ENCODE results near the gene INTS13. TPM values are rescaled to one million over a fixed set of nuclear protein-coding genes. Genes with fewer than 3 reads are reported as not detected.
"Not testable (repeated sequence)": the region's sequence is repeated elsewhere in the genome, so short reads cannot be mapped to it uniquely, and the experiment has no call there.

INTS13 gene
- total and polyA plus RNA-seq, 2 of the 4 experiments (the other 2 are of a cell fraction): 9.9 to 31.9 TPM

DNA sequence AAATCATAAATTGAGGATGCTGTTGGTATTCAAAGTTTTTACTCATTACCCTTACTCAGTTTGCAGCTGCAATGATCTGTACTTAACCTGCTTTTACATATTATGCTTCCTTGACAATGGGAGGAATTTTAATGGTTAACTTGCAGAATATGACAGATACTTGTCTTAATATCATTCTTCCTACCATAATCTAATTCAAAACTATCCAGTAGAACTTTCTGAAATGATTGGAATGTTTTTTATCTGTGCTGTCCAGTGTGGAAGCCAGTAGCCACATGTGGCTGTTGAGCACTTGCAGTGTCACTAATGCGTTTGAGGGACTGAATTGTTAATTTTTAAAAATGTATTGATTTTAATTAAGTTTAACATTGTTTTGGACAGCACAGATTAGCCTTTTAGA, 24.0 kb upstream of the INTS13 start:
- Histone ChIP-seq H3K9me3 (ENCODE audit: control insufficient read depth, insufficient read depth, low read length) (no peaks in the 10 kb centered on the region), H3K4me2 (ENCODE audit: low read depth, low read length) (no peak overlapping the region), H3K9ac (ENCODE audit: low read depth, low read length) (no peak overlapping the region), H2BK5ac (ENCODE audit: low read depth, low read length, poor library complexity, severe bottlenecking) (no peak overlapping the region), H3K18ac (ENCODE audit: low read depth, low read length) (no peak overlapping the region), H3K4me1 (ENCODE audit: control insufficient read depth, insufficient read depth, low read length) (no peaks in the 10 kb centered on the region), H3K4me3 (ENCODE audit: insufficient read depth, low read depth, low read length) (no peak overlapping the region), H4K5ac (ENCODE audit: low read depth, low read length) (no peak overlapping the region), H3K4ac (ENCODE audit: low read depth, low read length) (no peak overlapping the region), H3K27ac (ENCODE audit: insufficient read depth, low read length) (no peak overlapping the region), H2AK5ac (ENCODE audit: low read depth, low read length) (no peak overlapping the region), H2BK20ac (ENCODE audit: low read depth, low read length) (no peak overlapping the region), H3K79me1 (ENCODE audit: low read depth in 1 of 2, low read length in 2 of 2) (peaks cover 3% of the 10 kb centered on the region in 2 experiments; a peak in 1 of 4 replicates), H3K23ac (ENCODE audit: low read depth, low read length) (no peak overlapping the region), H3K56ac (ENCODE audit: extremely low read depth, insufficient read depth, low read length) (no peak overlapping the region), H4K20me1 (ENCODE audit: insufficient read depth, low read length) (no peaks in the 10 kb centered on the region), H3K27me3 (ENCODE audit: control insufficient read depth, insufficient read depth, low read length) (no peaks in the 10 kb centered on the region), H2AK9ac (replicated peaks; ENCODE audit: low read depth, low read length, poor library complexity) (no peak overlapping the region), H2BK120ac (ENCODE audit: low read depth, low read length) (no peak overlapping the region), H3K36me3 (ENCODE audit: control insufficient read depth, insufficient read depth, low read length) (peaks cover 13% of the 10 kb centered on the region), H4K91ac (ENCODE audit: insufficient read depth, low read depth, low read length) (no peak overlapping the region), H2BK15ac (ENCODE audit: low read depth, low read length) (no peak overlapping the region), H3K9me1 (ENCODE audit: insufficient read depth, low read length) (no peaks in the 10 kb centered on the region), H4K8ac (ENCODE audit: low read depth in 2 of 2, low read length in 2 of 2) (no peak overlapping the region), H2AFZ (replicated peaks; ENCODE audit: low read length, poor library complexity) (no peak overlapping the region), H3K14ac (replicated peaks; ENCODE audit: low read depth, low read length) (no peak overlapping the region)
- ChIA-PET CTCF (no interaction called here), POLR2A (ENCODE audit: unreplicated experiment) (no interaction called here)
- dilution Hi-C loops (cut with HindIII; ENCODE audit: low sequenced_read_pairs, unreplicated experiment): no loop called here
- BruUV-seq (replicated peaks): no TSS peak
- TF ChIP-seq BHLHE40 (IDR thresholded peaks at IDR 0.05; ENCODE audit: low read depth, low read length) (no peak), MXI1 (IDR thresholded peaks at IDR 0.05; ENCODE audit: borderline replicate concordance, low read depth, low read length) (no peak), RAD21 (IDR thresholded peaks at IDR 0.05; ENCODE audit: low read length) (no peak), FOS (IDR thresholded peaks at IDR 0.05; ENCODE audit: low read depth, low read length) (no peak), MAFK (IDR thresholded peaks at IDR 0.05; ENCODE audit: low read depth, low read length) (no peak)
- TF ChIP-seq, protein P1, sequence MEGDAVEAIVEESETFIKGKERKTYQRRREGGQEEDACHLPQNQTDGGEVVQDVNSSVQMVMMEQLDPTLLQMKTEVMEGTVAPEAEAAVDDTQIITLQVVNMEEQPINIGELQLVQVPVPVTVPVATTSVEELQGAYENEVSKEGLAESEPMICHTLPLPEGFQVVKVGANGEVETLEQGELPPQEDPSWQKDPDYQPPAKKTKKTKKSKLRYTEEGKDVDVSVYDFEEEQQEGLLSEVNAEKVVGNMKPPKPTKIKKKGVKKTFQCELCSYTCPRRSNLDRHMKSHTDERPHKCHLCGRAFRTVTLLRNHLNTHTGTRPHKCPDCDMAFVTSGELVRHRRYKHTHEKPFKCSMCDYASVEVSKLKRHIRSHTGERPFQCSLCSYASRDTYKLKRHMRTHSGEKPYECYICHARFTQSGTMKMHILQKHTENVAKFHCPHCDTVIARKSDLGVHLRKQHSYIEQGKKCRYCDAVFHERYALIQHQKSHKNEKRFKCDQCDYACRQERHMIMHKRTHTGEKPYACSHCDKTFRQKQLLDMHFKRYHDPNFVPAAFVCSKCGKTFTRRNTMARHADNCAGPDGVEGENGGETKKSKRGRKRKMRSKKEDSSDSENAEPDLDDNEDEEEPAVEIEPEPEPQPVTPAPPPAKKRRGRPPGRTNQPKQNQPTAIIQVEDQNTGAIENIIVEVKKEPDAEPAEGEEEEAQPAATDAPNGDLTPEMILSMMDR (conservative IDR thresholded peaks at IDR 0.05; ENCODE audit: low read depth, low read length): no peak
- in situ Hi-C loops (cut with MboI; ENCODE audit: low sequenced_read_pairs): no loop called here
- ATAC-seq (ENCODE audit: low read depth) (no peak), DNase-seq (no peak)
- intact Hi-C loops (cut with micrococcal nuclease): loop anchor here (5.0 kb wide), 1 partner anchor 40 kb away; no protein-coding TSS in a partner anchor
- WGBS, 2 experiments (ENCODE audit: extremely low coverage in 2 of 2, insufficient read length in 1 of 2): 86% methylated on average over 1 of the region's 1 CpG; no CpG with 5 or more reads in 1 of the 2 experiments

DNA sequence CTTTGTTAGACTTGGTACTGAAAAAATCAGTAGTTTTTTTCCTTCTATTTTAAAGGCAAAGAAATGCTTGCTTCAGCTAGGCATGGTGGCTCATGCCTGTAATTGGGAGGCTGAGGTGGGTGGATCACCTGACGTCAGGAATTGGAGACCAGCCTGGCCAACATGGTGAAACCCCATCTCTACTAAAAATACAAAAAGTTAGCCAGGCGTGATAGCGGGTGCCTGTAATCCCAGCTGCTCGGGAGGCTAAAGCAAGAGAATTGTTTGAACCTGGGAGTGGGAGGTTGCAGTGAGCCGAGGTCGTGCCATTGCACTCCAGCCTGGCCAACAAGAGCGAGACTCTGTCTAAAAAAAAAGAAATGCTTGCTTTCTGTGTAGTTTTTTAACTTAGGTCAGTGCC, 23.6 kb upstream of the INTS13 start:
- H2AK9ac ChIP-seq (replicated peaks; ENCODE audit: low read depth, low read length, poor library complexity); H3K23ac ChIP-seq (ENCODE audit: low read depth, low read length); H2AFZ ChIP-seq (replicated peaks; ENCODE audit: low read length, poor library complexity); H3K9me3 ChIP-seq (ENCODE audit: control insufficient read depth, insufficient read depth, low read length); H4K5ac ChIP-seq (ENCODE audit: low read depth, low read length); H2BK5ac ChIP-seq (ENCODE audit: low read depth, low read length, poor library complexity, severe bottlenecking); H4K20me1 ChIP-seq (ENCODE audit: insufficient read depth, low read length); H3K14ac ChIP-seq (replicated peaks; ENCODE audit: low read depth, low read length); H3K27ac ChIP-seq (ENCODE audit: insufficient read depth, low read length); H3K9me1 ChIP-seq (ENCODE audit: insufficient read depth, low read length); H4K8ac ChIP-seq (ENCODE audit: low read depth in 2 of 2, low read length in 2 of 2); H3K4me2 ChIP-seq (ENCODE audit: low read depth, low read length); dilution Hi-C loops (cut with HindIII; ENCODE audit: low sequenced_read_pairs, unreplicated experiment); H4K91ac ChIP-seq (ENCODE audit: insufficient read depth, low read depth, low read length); H2AK5ac ChIP-seq (ENCODE audit: low read depth, low read length); H3K4me3 ChIP-seq (ENCODE audit: insufficient read depth, low read depth, low read length); H3K27me3 ChIP-seq (ENCODE audit: control insufficient read depth, insufficient read depth, low read length); H3K9ac ChIP-seq (ENCODE audit: low read depth, low read length); H3K56ac ChIP-seq (ENCODE audit: extremely low read depth, insufficient read depth, low read length); H2BK20ac ChIP-seq (ENCODE audit: low read depth, low read length); CTCF ChIA-PET; ATAC-seq (ENCODE audit: low read depth); BruUV-seq (replicated peaks); H2BK15ac ChIP-seq (ENCODE audit: low read depth, low read length); H3K4ac ChIP-seq (ENCODE audit: low read depth, low read length); POLR2A ChIA-PET (ENCODE audit: unreplicated experiment); H3K18ac ChIP-seq (ENCODE audit: low read depth, low read length); in situ Hi-C loops (cut with MboI; ENCODE audit: low sequenced_read_pairs); H3K4me1 ChIP-seq (ENCODE audit: control insufficient read depth, insufficient read depth, low read length); DNase-seq; H2BK120ac ChIP-seq (ENCODE audit: low read depth, low read length); H3K79me1 ChIP-seq (ENCODE audit: low read depth in 1 of 2, low read length in 2 of 2): not testable (repeated sequence)
- H3K36me3 ChIP-seq (ENCODE audit: control insufficient read depth, insufficient read depth, low read length): peaks cover 13% of the 10 kb centered on the region
- intact Hi-C loops (cut with micrococcal nuclease): loop anchor here (5.0 kb wide), 1 partner anchor 41 kb away; no protein-coding TSS in a partner anchor
- WGBS, 2 experiments (ENCODE audit: extremely low coverage in 2 of 2, insufficient read length in 1 of 2): 100% methylated on average over 3 of the region's 7 CpGs; no CpG with 5 or more reads in 1 of the 2 experiments

All from IMR-90 (cell line).